Measurements from ENCODE around the gene PFDN6. TPM values are rescaled to one million over a fixed set of nuclear protein-coding genes. Genes with fewer than 3 reads are reported as not detected.
A peak's percentile ranks its signal among the peaks of the same experiment; 100 is the strongest.

PFDN6 gene
- total and polyA plus RNA-seq, 9 of the 15 experiments (the other 6 are each of a cell fraction or from before 2014, with no cell fraction given), result 6.8 to 475 (median 216) TPM

- TF ChIP-seq POLR2AphosphoS5 (IDR thresholded peaks at IDR 0.05; ENCODE audit: control insufficient read depth, insufficient read depth, low read depth, low read length) (peak; percentile 73), ATF7 (IDR thresholded peaks at IDR 0.05) (peak; percentile 88), SMC3 (conservative IDR thresholded peaks at IDR 0.05; ENCODE audit: insufficient read depth, low read depth, low read length) (0 out of 2 replicates have a peak, but pooled peaks have one; percentile 14), KDM4B (IDR thresholded peaks at IDR 0.05; ENCODE audit: borderline replicate concordance in 2 of 2, low read depth in 1 of 2) (no peak), GABPB2 (CRISPR knock-in tag; conservative IDR thresholded peaks at IDR 0.05) (no peak), TEAD4 (IDR thresholded peaks at IDR 0.05; ENCODE audit: low read length) (no peak; the same call in 1 of the 2 replicates), TEAD4 (CRISPR knock-in tag; IDR thresholded peaks at IDR 0.05; ENCODE audit: borderline replicate concordance) (no peak), TSC22D4 (tag; IDR thresholded peaks at IDR 0.05) (no peak), ZKSCAN8 (CRISPR knock-in tag; IDR thresholded peaks at IDR 0.05) (no peak), SMAD2 (IDR thresholded peaks at IDR 0.05; ENCODE audit: low read depth, low read length) (no peak), TFAM (CRISPR knock-in tag; conservative IDR thresholded peaks at IDR 0.05) (no peak), DACH1 (IDR thresholded peaks at IDR 0.05; ENCODE audit: partially characterized antibody) (no peak), CREB3L1 (IDR thresholded peaks at IDR 0.05; ENCODE audit: borderline replicate concordance, low read depth) (peak; percentile 30; the same call in 1 of the 2 replicates), CSDE1 (IDR thresholded peaks at IDR 0.05) (0 out of 4 replicates have a peak, but pooled peaks of 1 of the 2 experiments have one; percentile 28), MAFK (IDR thresholded peaks at IDR 0.05; ENCODE audit: low read length) (peak; percentile 79), JUNB (CRISPR knock-in tag; conservative IDR thresholded peaks at IDR 0.05) (no peak), RAD21 (CRISPR knock-in tag; conservative IDR thresholded peaks at IDR 0.05 in 1 of 2, IDR thresholded peaks at IDR 0.05 in 1 of 2) (0 out of 4 replicates have a peak, but pooled peaks of 1 of the 2 experiments have one; percentile 25), SNAPC5 (CRISPR knock-in tag; IDR thresholded peaks at IDR 0.05) (no peak), CHD2 (IDR thresholded peaks at IDR 0.05; ENCODE audit: low read depth, low read length) (no peak; the same call in 1 of the 2 replicates), RBM39 (optimal IDR thresholded peaks at IDR 0.05; ENCODE audit: low read depth, low read length) (no peak), ZNF609 (CRISPR knock-in tag; IDR thresholded peaks at IDR 0.05; ENCODE audit: borderline replicate concordance) (no peak; the same call in 1 of the 2 replicates), PHB (CRISPR knock-in tag; IDR thresholded peaks at IDR 0.05) (0 out of 2 replicates have a peak, but pooled peaks have one; percentile 50)
Observed at GRCh38 chr6:33248932-33249731, 40.3 kb upstream of the PFDN6 start (continued).

Data from K562 (cell line).